Pancreas (tissue), 10 donors: Measurements from ENCODE around the gene DTX3. TPM values are rescaled to one million over a fixed set of nuclear protein-coding genes. Genes with fewer than 3 reads are reported as not detected.

Experiments
- ATAC-seq, 4 donors: fragments of 200-7000 bp; cut with Tn5 transposase; one replicate each; pipeline versions ENCODE4 v1.8.0 to v1.9.1; 2020; ENCODE audit warnings: mild to moderate bottlenecking in 4 of 4, moderate library complexity in 4 of 4
- DNase-seq, 6 donors: peaks; one replicate each; pipeline ENCODE4 v3.0.0-alpha.2; 2020
- FAIRE-seq: peaks from 2 replicates; lab custom pipeline; 2012; peaks lifted over from hg19 to GRCh38; lab: Jason Lieb, UNC
- H3K27ac ChIP-seq, 4 donors: fragments of 200-600 bp; sonication (generic); 1 replicate in 3 of 4; 2 replicates in 1 of 4; pipeline versions ENCODE4 v1.5.0 to v1.8.0; 2020
- H3K27me3 ChIP-seq, 4 donors: fragments of 200-600 bp; one replicate each; pipeline ENCODE4 v1.8.0; 2021
- H3K36me3 ChIP-seq, 3 donors: fragments of 200-600 bp; sonication (generic) in 1 of 3; one replicate each; pipeline versions ENCODE4 v1.5.0 to v1.8.0; 2020 to 2021
- H3K4me1 ChIP-seq, 3 donors: fragments of 200-600 bp; one replicate each; pipeline ENCODE4 v1.8.0; 2021
- H3K4me3 ChIP-seq, 4 donors: fragments of 200-600 bp; sonication (generic) in 2 of 4; one replicate each; pipeline versions ENCODE4 v1.5.0 to v1.8.0; 2020 to 2021
- H3K9me3 ChIP-seq, 4 donors: fragments of 200-600 bp; one replicate each; pipeline ENCODE4 v1.8.0; 2021
- WGBS, 2 donors: extraction: QIAGEN DNeasy Blood & Tissue Kit; methylation state at CpG; one replicate each; pipeline ENCODE4 v1.1.7; 2013; 5-methylcytosine and 5-hydroxymethylcytosine counted together
- intact Hi-C, 3 donors: fragments of 100-400 bp; cut with DNase I; formaldehyde crosslinking; loops; one replicate each; pipeline versions ENCODE4 v1.11.1 to v1.14.2; 2022
- polyA plus RNA-seq, 2 donors: library from polyadenylated mRNA; stranded (reverse); fragments of 200-250 nt; gene quantifications; one replicate each; pipeline ENCODE4 v1.2.3, GENCODE V29; 2013
- total RNA-seq, 6 donors: library from RNA; stranded (reverse); fragmentation: NEBNext Ultra II Directional in 4 of 6; extraction: Animal tissue kit (Norgen Biotek cat#: 25700) in 4 of 6; gene quantifications; one replicate each; pipeline versions ENCODE4 v1.2.1 to v1.2.4, GENCODE V29; 2021 to 2023
- TF ChIP-seq, protein P1 (sequence below), 4 donors: fragments of 200-600 bp; sonication (generic) in 3 of 4; IDR thresholded peaks; one replicate each; pipeline versions ENCODE4 v1.5.0 to v1.8.0; 2021; ENCODE audit warnings: antibody characterized with exemption in 4 of 4
- donor health status: healthy with polysubstance abuse.
- donor health status: DM: no; HTN: no; CAD: no; lungs with moderate emphysema.
- donor health status: DM: no; HTN: no; CAD: no.
- donor health status: control.
- donor health status: control.
- donor health status: Bipolar disorder and iron deficiency.
- donor health status: DM: yes; HTN: yes; CAD: no.
- donor health status: DM: no; HTN: no; CAD: no.
- donor health status: DM: no; HTN: no; CAD: no.
- donor health status: DM: yes; HTN: yes; CAD: no.

Gene DTX3
- total and polyA plus RNA-seq, 8 donors = 9.0 to 71.7 (median 13.5) TPM

- intact Hi-C loops = loop anchor here in 2 of 3 donors (2.0 to 10.0 kb wide), 2 partner anchors 41 to 49 kb away; no protein-coding TSS in a partner anchor
- Histone ChIP-seq H3K27ac (no peak overlapping the region), H3K4me3 (no peak overlapping the region), H3K4me1 (peaks cover 0 to 3% (median 0%) of the 10 kb centered on the region in 3 donors), H3K9me3 (no peaks in the 10 kb centered on the region), H3K27me3 (peaks cover 0 to 29% (median 9%) of the 10 kb centered on the region in 4 donors), H3K36me3 (no peaks in the 10 kb centered on the region)
- 57 to 61% methylated on average over 5 of the region's 5 CpGs for WGBS, 2 donors
- FAIRE-seq (no peak), DNase-seq (no peak), ATAC-seq (no peak)
- TF ChIP-seq, protein P1, sequence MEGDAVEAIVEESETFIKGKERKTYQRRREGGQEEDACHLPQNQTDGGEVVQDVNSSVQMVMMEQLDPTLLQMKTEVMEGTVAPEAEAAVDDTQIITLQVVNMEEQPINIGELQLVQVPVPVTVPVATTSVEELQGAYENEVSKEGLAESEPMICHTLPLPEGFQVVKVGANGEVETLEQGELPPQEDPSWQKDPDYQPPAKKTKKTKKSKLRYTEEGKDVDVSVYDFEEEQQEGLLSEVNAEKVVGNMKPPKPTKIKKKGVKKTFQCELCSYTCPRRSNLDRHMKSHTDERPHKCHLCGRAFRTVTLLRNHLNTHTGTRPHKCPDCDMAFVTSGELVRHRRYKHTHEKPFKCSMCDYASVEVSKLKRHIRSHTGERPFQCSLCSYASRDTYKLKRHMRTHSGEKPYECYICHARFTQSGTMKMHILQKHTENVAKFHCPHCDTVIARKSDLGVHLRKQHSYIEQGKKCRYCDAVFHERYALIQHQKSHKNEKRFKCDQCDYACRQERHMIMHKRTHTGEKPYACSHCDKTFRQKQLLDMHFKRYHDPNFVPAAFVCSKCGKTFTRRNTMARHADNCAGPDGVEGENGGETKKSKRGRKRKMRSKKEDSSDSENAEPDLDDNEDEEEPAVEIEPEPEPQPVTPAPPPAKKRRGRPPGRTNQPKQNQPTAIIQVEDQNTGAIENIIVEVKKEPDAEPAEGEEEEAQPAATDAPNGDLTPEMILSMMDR (IDR thresholded peaks at IDR 0.05) = no peak
Measured at GRCh38 chr12:57623811-57624390, 19.3 kb downstream of the DTX3 start.

- peaks cover 0 to 29% (median 9%) of the 10 kb centered on the region in 4 donors for H3K27me3 ChIP-seq
- H3K4me1 ChIP-seq = peaks cover 0 to 3% (median 0%) of the 10 kb centered on the region in 3 donors
- no peaks in the 10 kb centered on the region for H3K9me3 ChIP-seq
- no peak overlapping the region for H3K27ac ChIP-seq
- no peaks in the 10 kb centered on the region for H3K36me3 ChIP-seq
- ATAC-seq = no peak
- WGBS, 2 donors = 58 to 83% methylated on average over 8 of the region's 8 CpGs
- no peak for FAIRE-seq
- no peak overlapping the region for H3K4me3 ChIP-seq
- TF ChIP-seq, protein P1 (IDR thresholded peaks at IDR 0.05) = no peak
- peak in 1 of 6 donors; percentile 38 for DNase-seq
- intact Hi-C loops = loop anchor here (2.0 to 10.0 kb wide), 3 partner anchors 42 to 50 kb away; no protein-coding TSS in a partner anchor
Measured at GRCh38 chr12:57624441-57625220, 20.0 kb downstream of the DTX3 start.

GRCh38 chr12:57625261-57626032 is 20.8 kb downstream of the DTX3 start:
- intact Hi-C loops = loop anchor here (2.0 to 10.0 kb wide), 3 partner anchors 43 to 51 kb away; no protein-coding TSS in a partner anchor
- Histone ChIP-seq H3K4me1 (peaks cover 0 to 3% (median 0%) of the 10 kb centered on the region in 3 donors), H3K9me3 (no peaks in the 10 kb centered on the region), H3K4me3 (no peak overlapping the region), H3K36me3 (no peaks in the 10 kb centered on the region), H3K27ac (no peak overlapping the region), H3K27me3 (peaks cover 0 to 29% (median 5%) of the 10 kb centered on the region in 4 donors)
- TF ChIP-seq, protein P1 (IDR thresholded peaks at IDR 0.05) = no peak
- FAIRE-seq (no peak), ATAC-seq (no peak), DNase-seq (no peak)
- WGBS, 2 donors = 55 to 64% methylated on average over 12 of the region's 12 CpGs

GRCh38 chr12:57626111-57626920 is 21.7 kb downstream of the DTX3 start:
- no peak for FAIRE-seq
- Histone ChIP-seq H3K9me3 (no peaks in the 10 kb centered on the region), H3K27ac (no peak overlapping the region), H3K27me3 (peaks cover 0 to 24% (median 3%) of the 10 kb centered on the region in 4 donors), H3K36me3 (no peaks in the 10 kb centered on the region), H3K4me3 (no peak overlapping the region), H3K4me1 (peaks cover 0 to 2% (median 0%) of the 10 kb centered on the region in 3 donors)
- TF ChIP-seq, protein P1 (IDR thresholded peaks at IDR 0.05) = no peak
- WGBS, 2 donors = 27 to 29% methylated on average over 13 of the region's 13 CpGs
- no peak for ATAC-seq
- intact Hi-C loops = loop anchor here in 2 of 3 donors (5.0 to 10.0 kb wide), 2 partner anchors 44 to 52 kb away; no protein-coding TSS in a partner anchor
- DNase-seq = no peak
